ENCODE measurements around the gene AEBP2. TPM values are rescaled to one million over a fixed set of nuclear protein-coding genes. Genes with fewer than 3 reads are reported as not detected.
A peak's percentile ranks its signal among the peaks of the same experiment; 100 is the strongest.

The AEBP2 gene
- total RNA-seq, 1 donor from 2014 or later, result 64.9 TPM

DNA sequence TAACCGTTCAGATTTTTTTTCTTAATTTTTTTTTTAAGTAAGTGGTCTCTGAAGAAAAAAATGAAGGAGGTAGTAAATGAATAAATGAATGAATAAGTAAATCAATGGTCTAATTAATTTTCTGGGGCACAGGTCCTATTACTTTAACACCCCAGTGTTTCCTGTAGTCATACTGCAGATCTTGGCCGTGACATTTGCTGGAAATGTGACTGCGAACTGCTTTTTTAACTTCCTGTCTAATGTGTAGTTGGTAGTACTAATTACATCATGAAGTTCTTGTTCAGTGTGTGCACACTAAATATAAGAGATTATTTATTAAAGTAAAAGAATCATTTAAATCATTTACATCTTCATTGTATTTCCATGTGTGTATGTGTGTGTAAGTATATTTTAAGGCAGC, 45.4 kb downstream of the AEBP2 start:
- H3K36me3 Mint-ChIP-seq (ENCODE audit: insufficient read depth), result peaks cover 61% of the 10 kb centered on the region
- H3K27ac Mint-ChIP-seq, result no peak overlapping the region
- peaks cover 12% of the 10 kb centered on the region for H3K9me3 Mint-ChIP-seq (ENCODE audit: low read depth)
- H3K27me3 Mint-ChIP-seq, result no peaks in the 10 kb centered on the region
- DNase-seq (ENCODE audit: low spot score, unreplicated experiment), result no peak
- no peak overlapping the region for H3K4me3 Mint-ChIP-seq (ENCODE audit: low read depth)
- H3K4me1 Mint-ChIP-seq (ENCODE audit: low read depth), result peaks cover 11% of the 10 kb centered on the region
- TF ChIP-seq, protein P1, sequence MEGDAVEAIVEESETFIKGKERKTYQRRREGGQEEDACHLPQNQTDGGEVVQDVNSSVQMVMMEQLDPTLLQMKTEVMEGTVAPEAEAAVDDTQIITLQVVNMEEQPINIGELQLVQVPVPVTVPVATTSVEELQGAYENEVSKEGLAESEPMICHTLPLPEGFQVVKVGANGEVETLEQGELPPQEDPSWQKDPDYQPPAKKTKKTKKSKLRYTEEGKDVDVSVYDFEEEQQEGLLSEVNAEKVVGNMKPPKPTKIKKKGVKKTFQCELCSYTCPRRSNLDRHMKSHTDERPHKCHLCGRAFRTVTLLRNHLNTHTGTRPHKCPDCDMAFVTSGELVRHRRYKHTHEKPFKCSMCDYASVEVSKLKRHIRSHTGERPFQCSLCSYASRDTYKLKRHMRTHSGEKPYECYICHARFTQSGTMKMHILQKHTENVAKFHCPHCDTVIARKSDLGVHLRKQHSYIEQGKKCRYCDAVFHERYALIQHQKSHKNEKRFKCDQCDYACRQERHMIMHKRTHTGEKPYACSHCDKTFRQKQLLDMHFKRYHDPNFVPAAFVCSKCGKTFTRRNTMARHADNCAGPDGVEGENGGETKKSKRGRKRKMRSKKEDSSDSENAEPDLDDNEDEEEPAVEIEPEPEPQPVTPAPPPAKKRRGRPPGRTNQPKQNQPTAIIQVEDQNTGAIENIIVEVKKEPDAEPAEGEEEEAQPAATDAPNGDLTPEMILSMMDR (IDR thresholded peaks at IDR 0.05; ENCODE audit: unreplicated experiment), result no peak

DNA sequence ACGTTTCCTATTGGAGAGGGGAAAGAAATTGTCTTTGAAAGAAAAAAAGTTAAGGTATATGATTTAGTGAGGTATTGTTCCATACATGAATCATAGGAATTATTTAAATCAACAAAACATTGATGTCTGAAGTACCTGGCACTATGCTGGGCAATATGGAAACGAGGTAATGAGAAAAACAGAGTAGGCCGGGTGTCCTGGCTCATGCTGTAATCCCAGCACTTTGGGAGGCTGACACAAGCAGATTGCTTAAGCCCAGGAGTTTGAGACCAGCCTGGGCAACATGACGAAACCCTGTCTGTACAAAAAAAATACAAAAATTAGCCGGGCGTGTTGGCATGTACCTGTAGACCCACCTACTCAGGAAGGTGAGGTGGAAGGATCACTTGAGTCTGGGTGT, 45.9 kb downstream of the AEBP2 start:
- Mint-ChIP-seq H3K4me1 (ENCODE audit: low read depth) (peaks cover 11% of the 10 kb centered on the region), H3K27ac (peak overlapping the region; percentile 27), H3K9me3 (ENCODE audit: low read depth) (peaks cover 10% of the 10 kb centered on the region), H3K27me3 (no peaks in the 10 kb centered on the region), H3K36me3 (ENCODE audit: insufficient read depth) (peaks cover 56% of the 10 kb centered on the region), H3K4me3 (ENCODE audit: low read depth) (no peak overlapping the region)
- TF ChIP-seq, protein P1 (IDR thresholded peaks at IDR 0.05; ENCODE audit: unreplicated experiment), result no peak
- DNase-seq (ENCODE audit: low spot score, unreplicated experiment), result no peak

DNA sequence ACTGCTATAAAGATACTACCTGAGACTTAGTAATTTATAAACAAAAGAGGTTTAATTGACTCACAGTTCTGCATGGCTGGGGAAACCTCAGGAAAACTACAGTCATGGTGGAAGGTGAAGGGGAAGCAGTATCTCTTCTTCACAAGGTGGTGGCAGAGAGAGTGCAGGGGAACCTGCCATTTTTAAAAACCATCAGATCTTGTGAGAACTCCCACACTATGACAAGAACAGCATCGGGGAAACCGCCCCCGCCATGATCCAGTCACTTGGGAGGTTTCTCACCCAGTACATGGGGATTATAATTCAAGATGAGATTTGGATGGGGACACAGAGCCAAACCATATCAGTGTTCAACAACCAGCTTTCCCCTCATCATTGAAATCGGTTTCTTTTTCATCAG, 49.9 kb downstream of the AEBP2 start:
- H3K4me1 Mint-ChIP-seq (ENCODE audit: low read depth), result peaks cover 3% of the 10 kb centered on the region
- no peak overlapping the region for H3K27ac Mint-ChIP-seq

DNA sequence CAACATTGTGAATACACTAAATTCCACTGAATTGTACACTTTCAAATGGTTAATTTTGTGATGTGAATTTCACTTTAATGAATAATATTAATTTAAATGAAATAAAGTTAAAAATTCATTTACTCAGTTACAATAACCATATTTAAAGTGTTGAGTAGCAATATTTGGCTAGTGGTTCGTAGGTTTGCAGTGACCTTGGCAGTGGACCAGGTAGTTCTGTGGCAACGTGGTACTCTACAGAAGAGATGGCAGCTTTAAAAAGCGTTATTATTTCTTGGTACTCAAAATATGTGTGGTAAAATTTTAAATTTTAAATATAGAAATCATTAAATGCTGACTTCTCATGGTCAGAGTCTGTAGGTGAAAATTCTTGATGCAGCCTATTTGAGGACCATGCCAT, 51.6 kb downstream of the AEBP2 start:
- H3K27ac Mint-ChIP-seq, result no peak overlapping the region
- H3K27me3 Mint-ChIP-seq, result no peaks in the 10 kb centered on the region
- TF ChIP-seq, protein P1 (IDR thresholded peaks at IDR 0.05; ENCODE audit: unreplicated experiment), result no peak
- peaks cover 3% of the 10 kb centered on the region for H3K4me1 Mint-ChIP-seq (ENCODE audit: low read depth)
- H3K9me3 Mint-ChIP-seq (ENCODE audit: low read depth), result peaks cover 2% of the 10 kb centered on the region
- peaks cover 32% of the 10 kb centered on the region for H3K36me3 Mint-ChIP-seq (ENCODE audit: insufficient read depth)
- no peak for DNase-seq (ENCODE audit: low spot score, unreplicated experiment)
- H3K4me3 Mint-ChIP-seq (ENCODE audit: low read depth), result no peak overlapping the region

More for the DNA sequence above, 49.9 kb downstream of the AEBP2 start:
- TF ChIP-seq, protein P1 (IDR thresholded peaks at IDR 0.05; ENCODE audit: unreplicated experiment), result no peak
- Mint-ChIP-seq H3K36me3 (ENCODE audit: insufficient read depth) (peaks cover 27% of the 10 kb centered on the region), H3K27me3 (no peaks in the 10 kb centered on the region), H3K9me3 (ENCODE audit: low read depth) (peaks cover 3% of the 10 kb centered on the region), H3K4me3 (ENCODE audit: low read depth) (no peak overlapping the region)
- DNase-seq (ENCODE audit: low spot score, unreplicated experiment), result no peak

DNA sequence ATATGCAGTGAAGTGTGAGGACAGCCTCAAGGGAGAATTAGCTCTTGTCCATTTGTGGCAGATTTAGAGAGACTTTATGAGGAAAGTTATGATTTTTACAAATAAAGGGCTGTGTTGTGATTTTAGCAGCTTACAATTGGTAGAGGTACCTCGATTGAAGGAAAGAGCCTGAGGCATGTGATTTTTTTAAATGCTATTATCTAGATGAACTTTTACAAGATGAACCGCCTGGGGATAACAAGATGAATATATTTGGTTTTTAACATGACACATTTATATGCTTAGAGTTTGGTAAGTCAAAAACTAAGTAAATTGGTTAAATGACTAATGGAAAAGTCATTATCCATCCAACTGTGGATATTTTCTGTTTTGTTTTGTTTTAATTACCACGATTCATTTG, 52.6 kb downstream of the AEBP2 start:
- TF ChIP-seq, protein P1 (IDR thresholded peaks at IDR 0.05; ENCODE audit: unreplicated experiment), result no peak
- H3K4me1 Mint-ChIP-seq (ENCODE audit: low read depth), result peaks cover 3% of the 10 kb centered on the region
- no peak overlapping the region for H3K4me3 Mint-ChIP-seq (ENCODE audit: low read depth)
- H3K36me3 Mint-ChIP-seq (ENCODE audit: insufficient read depth), result peaks cover 27% of the 10 kb centered on the region
- no peaks in the 10 kb centered on the region for H3K9me3 Mint-ChIP-seq (ENCODE audit: low read depth)
- peak overlapping the region; percentile 38 for H3K27ac Mint-ChIP-seq
- H3K27me3 Mint-ChIP-seq, result no peaks in the 10 kb centered on the region
- no peak for DNase-seq (ENCODE audit: low spot score, unreplicated experiment)
